H1 (cell line): Measurements from ENCODE around the gene ARRDC1. TPM values are rescaled to one million over a fixed set of nuclear protein-coding genes. Genes with fewer than 3 reads are reported as not detected.

ENCODE experiments used
- CBX8 ChIP-seq: fragments of 300-800, 300-1000 bp; sonication (generic); IDR thresholded peaks from 2 replicates; pipeline ENCODE4 v1.7.1; 2016; ENCODE audit warnings: low read depth, low read length, borderline replicate concordance
- HDAC2 ChIP-seq, 2 experiments: fragments of 300-600 bp in 1 of 2; sonication (generic) in 1 of 2; IDR thresholded peaks; 2 replicates each; pipeline ENCODE4 v1.6.1; 2011 to 2012; ENCODE audit warnings: low read depth in 2 of 2, low read length in 2 of 2, mild to moderate bottlenecking in 2 of 2, moderate library complexity in 2 of 2, borderline replicate concordance in 1 of 2, inconsistent platforms in 1 of 2
- SIRT6 ChIP-seq: IDR thresholded peaks from one replicate; pipeline ENCODE4 v1.7.1; 2012; ENCODE audit warnings: low read length, inconsistent platforms
- TAF7 ChIP-seq: optimal IDR thresholded peaks from 2 replicates; pipeline ENCODE3; 2011; ENCODE audit warnings: low read depth, mild to moderate bottlenecking, inconsistent platforms, low read length, moderate library complexity, borderline replicate concordance
- TCF12 ChIP-seq: IDR thresholded peaks from 2 replicates; pipeline ENCODE4 v1.6.1; 2011; ENCODE audit warnings: low read depth, mild to moderate bottlenecking, low read length
- polyA plus RNA-seq, 7 experiments: library from polyadenylated mRNA; depleted of rRNA in 3 of 7; stranded (reverse) in 5 of 7; unstranded in 2 of 7; fragments of >200 nt in 5 of 7; fragments of 200-250 nt in 2 of 7; gene quantifications; 1 replicate in 5 of 7; 2 replicates in 1 of 7; 4 replicates in 1 of 7; pipeline versions ENCODE4 v1.2.1 to v1.2.3, GENCODE V29; 2011 to 2013; ENCODE audit warnings: missing spikeins in 2 of 7, mixed read lengths in 2 of 7
- total RNA-seq: library from RNA; stranded (reverse); fragmentation: NEBNext Ultra II Directional; extraction: Animal tissue kit (Norgen Biotek cat#: 25700); gene quantifications from 2 replicates; pipeline ENCODE4 v1.2.1, GENCODE V29; 2021
- TF ChIP-seq, protein P1 (sequence below): IDR thresholded peaks from 2 replicates; pipeline ENCODE4 v1.6.1; 2011; ENCODE audit warnings: low read depth, mild to moderate bottlenecking, low read length; ENCODE audit not compliant: insufficient read depth

Gene ARRDC1
- total and polyA plus RNA-seq, 2 of the 8 experiments (the other 6 are each of a cell fraction or from before 2014, with no cell fraction given), result 22.0 to 58.4 TPM

DNA sequence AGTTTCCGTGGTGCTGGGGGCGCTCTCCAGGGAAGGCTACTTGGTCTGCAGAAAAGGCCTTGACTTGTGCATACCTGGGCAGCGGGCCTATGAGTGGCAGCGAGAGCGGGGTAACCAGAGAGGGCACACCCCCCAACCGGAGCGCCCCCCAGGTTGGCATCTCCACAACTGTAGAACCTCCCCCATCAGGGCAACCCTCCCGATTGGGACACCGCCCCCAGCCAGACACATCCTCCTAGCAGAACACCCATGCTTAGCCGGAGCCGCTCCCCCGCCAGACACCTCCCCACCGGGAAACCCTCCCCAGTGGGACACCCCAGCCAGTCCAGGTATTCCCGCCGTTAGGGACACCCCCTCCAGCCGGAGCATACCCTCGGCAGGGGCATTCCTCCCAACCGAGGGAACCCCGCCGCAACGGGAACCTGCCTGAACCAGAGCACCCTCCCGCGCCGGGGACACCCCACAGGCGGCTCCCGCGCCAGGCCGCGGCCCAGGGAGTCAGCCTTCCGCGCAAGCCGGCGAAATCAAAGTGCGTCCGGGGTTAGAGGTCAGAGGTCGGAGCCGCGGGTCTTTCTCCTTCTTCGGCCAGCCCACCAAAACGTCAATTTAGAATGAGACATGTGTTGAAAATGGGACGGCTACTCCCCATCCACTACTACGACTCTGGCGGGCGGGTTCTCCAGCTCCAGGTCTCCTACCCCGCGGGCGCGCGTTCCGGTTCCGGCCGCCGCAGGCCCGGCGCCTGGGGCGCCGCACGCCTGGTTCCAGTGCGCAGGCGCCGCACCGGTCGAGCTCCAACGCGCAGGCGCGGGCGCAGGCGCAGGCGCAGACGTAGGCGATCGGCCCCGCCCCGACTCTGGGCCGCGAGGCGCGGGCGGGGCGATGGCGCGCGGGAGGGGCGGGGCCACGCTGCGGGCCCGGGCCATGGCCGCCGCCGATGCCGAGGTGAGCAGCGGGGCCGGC, 12.9 kb downstream of the ARRDC1 start, which contains the start of gene EHMT1 (continued):
- TF ChIP-seq CBX8 (no peak), TAF7 (peak; percentile 40), SIRT6 (no peak), HDAC2 (IDR thresholded peaks at IDR 0.05; ENCODE audit: borderline replicate concordance in 1 of 2, low read depth in 2 of 2, low read length in 2 of 2) (0 out of 4 replicates have a peak, but pooled peaks of 1 of the 2 experiments have one; percentile 46), TCF12 (no peak)
- TF ChIP-seq, protein P1, sequence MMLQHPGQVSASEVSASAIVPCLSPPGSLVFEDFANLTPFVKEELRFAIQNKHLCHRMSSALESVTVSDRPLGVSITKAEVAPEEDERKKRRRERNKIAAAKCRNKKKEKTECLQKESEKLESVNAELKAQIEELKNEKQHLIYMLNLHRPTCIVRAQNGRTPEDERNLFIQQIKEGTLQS, result no peak; the same call in 1 of the 2 replicates
- TF ChIP-seq, all 59 proteins: peak for 15
